ENCODE data around the gene CDK2. TPM values are rescaled to one million over a fixed set of nuclear protein-coding genes. Genes with fewer than 3 reads are reported as not detected.

The CDK2 gene
- total and polyA plus RNA-seq, 3 donors from 2014 or later: 16.5 to 20.3 (median 19.8) TPM

- WGBS, 2 donors: 7 to 8% methylated on average over 10 of the region's 10 CpGs
- intact Hi-C loops (cut with DNase I; ENCODE audit: low total_unique reads): loop anchor here (10.0 kb wide), 1 partner anchor 91 kb away; no protein-coding TSS in a partner anchor
- Histone ChIP-seq H3K27me3 (no peaks in the 10 kb centered on the region), H3K27ac (peak overlapping the region; percentile 97 to 99), H3K36me3 (ENCODE audit: low read depth, missing control alignments) (no peaks in the 10 kb centered on the region), H3K4me1 (peaks cover 12% of the 10 kb centered on the region), H3K9me3 (no peaks in the 10 kb centered on the region), H3K4me3 (peak overlapping the region; percentile 89 to 94)
- TF ChIP-seq POLR2A (IDR thresholded peaks at IDR 0.05) (no peak), CTCF (IDR thresholded peaks at IDR 0.05) (no peak)
- DNase-seq: no peak
Observed at GRCh38 chr12:55925870-55926737, 40.5 kb upstream of the CDK2 start.

GRCh38 chr12:55926738-55927587 is 39.7 kb upstream of the CDK2 start:
- 0% methylated on average over 22 to 42 of the region's 42 CpGs for WGBS, 2 donors
- DNase-seq: peak; percentile 92
- Histone ChIP-seq H3K36me3 (ENCODE audit: low read depth, missing control alignments) (no peaks in the 10 kb centered on the region), H3K27me3 (no peaks in the 10 kb centered on the region), H3K27ac (peak overlapping the region; percentile 97 to 99), H3K9me3 (no peaks in the 10 kb centered on the region), H3K4me1 (peaks cover 14% of the 10 kb centered on the region), H3K4me3 (peak overlapping the region; percentile 89 to 94)
- intact Hi-C loops (cut with DNase I; ENCODE audit: low total_unique reads): loop anchor here (10.0 kb wide), 1 partner anchor 92 kb away; no protein-coding TSS in a partner anchor
- TF ChIP-seq CTCF (IDR thresholded peaks at IDR 0.05) (peak; percentile 64 to 76 (median 65)), POLR2A (IDR thresholded peaks at IDR 0.05) (peak; percentile 14)

- peak; percentile 95 for DNase-seq
- peak within 1 kb of the TSS; percentile 89 to 94 for H3K4me3 ChIP-seq
- no peaks in the 10 kb centered on the region for H3K27me3 ChIP-seq
- no peaks in the 10 kb centered on the region for H3K36me3 ChIP-seq (ENCODE audit: low read depth, missing control alignments)
- peaks cover 17% of the 10 kb centered on the region for H3K4me1 ChIP-seq
- 3 to 9% methylated on average over 28 to 49 of the region's 49 CpGs for WGBS, 2 donors
- intact Hi-C loops (cut with DNase I; ENCODE audit: low total_unique reads): loop anchor here (10.0 kb wide), 1 partner anchor 93 kb away; no protein-coding TSS in a partner anchor
- H3K9me3 ChIP-seq: no peaks in the 10 kb centered on the region
- TF ChIP-seq CTCF (IDR thresholded peaks at IDR 0.05): peak in 1 of 3 experiments; percentile 3
- TF ChIP-seq POLR2A (IDR thresholded peaks at IDR 0.05): no peak
- H3K27ac ChIP-seq: peak within 1 kb of the TSS; percentile 97 to 99
Observed at GRCh38 chr12:55927588-55928502, 38.8 kb upstream of the CDK2 start, which contains the start of gene PYM1. PYM1 (minus strand) TSS chr12:55927894; CDS start chr12:55927761, 133 bp downstream.

- TF ChIP-seq POLR2A (IDR thresholded peaks at IDR 0.05) (no peak), CTCF (IDR thresholded peaks at IDR 0.05) (no peak)
- intact Hi-C loops (cut with DNase I; ENCODE audit: low total_unique reads): loop anchor here (10.0 kb wide), 1 partner anchor 95 kb away; no protein-coding TSS in a partner anchor
- no peak for DNase-seq
- whole genome bisulfite sequencing, 2 donors: 54 to 64% methylated on average over 8 of the region's 8 CpGs
- Histone ChIP-seq H3K27me3 (no peaks in the 10 kb centered on the region), H3K9me3 (no peaks in the 10 kb centered on the region), H3K36me3 (ENCODE audit: low read depth, missing control alignments) (no peaks in the 10 kb centered on the region), H3K4me3 (no peak overlapping the region), H3K27ac (peak overlapping the region in 1 of 2 donors; percentile 99), H3K4me1 (peaks cover 17% of the 10 kb centered on the region)
Observed at GRCh38 chr12:55929306-55929791, 37.3 kb upstream of the CDK2 start.
